ENCODE results near the gene MOB3B.

GRCh38 chr9:27333241-27334052 lies 196.2 kb downstream of the MOB3B start:
- TF ChIP-seq, protein P1, sequence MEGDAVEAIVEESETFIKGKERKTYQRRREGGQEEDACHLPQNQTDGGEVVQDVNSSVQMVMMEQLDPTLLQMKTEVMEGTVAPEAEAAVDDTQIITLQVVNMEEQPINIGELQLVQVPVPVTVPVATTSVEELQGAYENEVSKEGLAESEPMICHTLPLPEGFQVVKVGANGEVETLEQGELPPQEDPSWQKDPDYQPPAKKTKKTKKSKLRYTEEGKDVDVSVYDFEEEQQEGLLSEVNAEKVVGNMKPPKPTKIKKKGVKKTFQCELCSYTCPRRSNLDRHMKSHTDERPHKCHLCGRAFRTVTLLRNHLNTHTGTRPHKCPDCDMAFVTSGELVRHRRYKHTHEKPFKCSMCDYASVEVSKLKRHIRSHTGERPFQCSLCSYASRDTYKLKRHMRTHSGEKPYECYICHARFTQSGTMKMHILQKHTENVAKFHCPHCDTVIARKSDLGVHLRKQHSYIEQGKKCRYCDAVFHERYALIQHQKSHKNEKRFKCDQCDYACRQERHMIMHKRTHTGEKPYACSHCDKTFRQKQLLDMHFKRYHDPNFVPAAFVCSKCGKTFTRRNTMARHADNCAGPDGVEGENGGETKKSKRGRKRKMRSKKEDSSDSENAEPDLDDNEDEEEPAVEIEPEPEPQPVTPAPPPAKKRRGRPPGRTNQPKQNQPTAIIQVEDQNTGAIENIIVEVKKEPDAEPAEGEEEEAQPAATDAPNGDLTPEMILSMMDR (IDR thresholded peaks at IDR 0.05): no peak
- TF ChIP-seq POLR2A (IDR thresholded peaks at IDR 0.05): no peak
